Neutrophil (primary cell): Measurements from ENCODE around the gene PRH1.

ENCODE experiments used
- H3K27ac ChIP-seq: fragments of 200-600 bp; sonication (generic); 2 replicates; pipeline ENCODE4 v1.5.1; 2016; ENCODE audit warnings: mild to moderate bottlenecking, moderate library complexity
- H3K27me3 ChIP-seq: fragments of 200-600 bp; sonication (generic); 2 replicates; pipeline ENCODE4 v1.6.0; 2016; ENCODE audit warnings: mild to moderate bottlenecking
- H3K36me3 ChIP-seq: fragments of 200-600 bp; sonication (generic); 2 replicates; pipeline ENCODE4 v1.5.1; 2017
- H3K4me1 ChIP-seq, 2 experiments: fragments of 200-600 bp in 1 of 2; sonication (generic) in 1 of 2; 1 replicate in 1 of 2; 2 replicates in 1 of 2; pipeline versions ENCODE4 v1.5.1 to v1.6.1; 2013 to 2016; ENCODE audit warnings: low read depth in 1 of 2, low read length in 1 of 2, mild to moderate bottlenecking in 1 of 2, moderate library complexity in 1 of 2; ENCODE audit not compliant: control insufficient read depth in 1 of 2, insufficient read depth in 1 of 2
- H3K4me3 ChIP-seq, 2 experiments: fragments of 200-600 bp in 1 of 2; sonication (generic) in 1 of 2; 1 replicate in 1 of 2; 2 replicates in 1 of 2; pipeline ENCODE4 v1.5.1; 2013 to 2016; ENCODE audit warnings: low read depth in 1 of 2, low read length in 1 of 2, mild to moderate bottlenecking in 1 of 2, moderate library complexity in 1 of 2
- H3K9me3 ChIP-seq: fragments of 200-600 bp; sonication (generic); 2 replicates; pipeline ENCODE4 v1.5.1; 2016
- CTCF ChIP-seq: fragments of 200-600 bp; sonication (generic); IDR thresholded peaks from 2 replicates; pipeline ENCODE4 v1.5.1; 2016; ENCODE audit warnings: antibody characterized with exemption

PRH1 gene

GRCh38 chr12:10855807-10856206 is 28.2 kb downstream of the PRH1 start:
- no peaks in the 10 kb centered on the region for H3K9me3 ChIP-seq
- no peaks in the 10 kb centered on the region for H3K36me3 ChIP-seq
- no peak overlapping the region for H3K27ac ChIP-seq
- no peaks in the 10 kb centered on the region for H3K27me3 ChIP-seq
- TF ChIP-seq CTCF = no peak
- H3K4me3 ChIP-seq = no peak overlapping the region
- H3K4me1 ChIP-seq = no peaks in the 10 kb centered on the region

- no peak for TF ChIP-seq CTCF
- Histone ChIP-seq H3K4me3 (no peak overlapping the region), H3K27ac (no peak overlapping the region), H3K9me3 (no peaks in the 10 kb centered on the region), H3K36me3 (no peaks in the 10 kb centered on the region), H3K4me1 (no peaks in the 10 kb centered on the region), H3K27me3 (no peaks in the 10 kb centered on the region)
Measured at GRCh38 chr12:10853776-10854175, 30.3 kb downstream of the PRH1 start.

- Histone ChIP-seq H3K4me3 (no peak overlapping the region), H3K4me1 (no peaks in the 10 kb centered on the region), H3K9me3 (no peaks in the 10 kb centered on the region), H3K27me3 (no peaks in the 10 kb centered on the region), H3K27ac (no peak overlapping the region), H3K36me3 (no peaks in the 10 kb centered on the region)
- TF ChIP-seq CTCF = no peak
Measured at GRCh38 chr12:10851243-10851858, 32.7 kb downstream of the PRH1 start.

- H3K4me1 ChIP-seq = no peaks in the 10 kb centered on the region
- H3K9me3 ChIP-seq = no peaks in the 10 kb centered on the region
- H3K27ac ChIP-seq = no peak within 1 kb of the TSS
- TF ChIP-seq CTCF = no peak
- H3K36me3 ChIP-seq = no peaks in the 10 kb centered on the region
- H3K4me3 ChIP-seq = no peak within 1 kb of the TSS
- H3K27me3 ChIP-seq = no peaks in the 10 kb centered on the region
Measured at GRCh38 chr12:10849425-10849878, 34.6 kb downstream of the PRH1 start, which contains the start of gene PRR4. PRR4 (minus strand) TSS chr12:10849475; CDS start chr12:10849437, 38 bp downstream.

GRCh38 chr12:10847744-10848143 is 36.3 kb downstream of the PRH1 start:
- H3K4me3 ChIP-seq = no peak overlapping the region
- H3K9me3 ChIP-seq = no peaks in the 10 kb centered on the region
- H3K27ac ChIP-seq = no peak overlapping the region
- H3K4me1 ChIP-seq = no peaks in the 10 kb centered on the region
- H3K36me3 ChIP-seq = no peaks in the 10 kb centered on the region
- no peak for TF ChIP-seq CTCF
- H3K27me3 ChIP-seq = no peaks in the 10 kb centered on the region

GRCh38 chr12:10842862-10843261 is 41.2 kb downstream of the PRH1 start:
- H3K4me1 ChIP-seq = no peaks in the 10 kb centered on the region
- no peaks in the 10 kb centered on the region for H3K36me3 ChIP-seq
- no peak overlapping the region for H3K27ac ChIP-seq
- no peaks in the 10 kb centered on the region for H3K27me3 ChIP-seq
- no peak for TF ChIP-seq CTCF
- H3K4me3 ChIP-seq = no peak overlapping the region
- H3K9me3 ChIP-seq = no peaks in the 10 kb centered on the region
